SK-N-SH (cell line): Measurements from ENCODE around the gene SKIL.

Experiments used
- CTCF ChIP-seq: fragments of 200-600 bp; sonication (generic); IDR thresholded peaks from 2 replicates; pipeline ENCODE4 v1.6.1; 2017; ENCODE audit warnings: antibody characterized with exemption, mild to moderate bottlenecking, moderate library complexity
- FOXJ3 ChIP-seq: sonication (generic); formaldehyde crosslinking; IDR thresholded peaks from 2 replicates; pipeline ENCODE4 v1.5.1; 2020; ENCODE audit warnings: mild to moderate bottlenecking, missing genetic modification reagents
- FOXM1 ChIP-seq: IDR thresholded peaks from 2 replicates; pipeline ENCODE4 v1.4.0; 2012; ENCODE audit warnings: low read depth, mild to moderate bottlenecking
- JUND ChIP-seq: IDR thresholded peaks from 2 replicates; pipeline ENCODE4 v1.4.0; 2012
- MEF2A ChIP-seq: IDR thresholded peaks from 2 replicates; pipeline ENCODE4 v1.4.0; 2012; ENCODE audit warnings: low read depth, borderline replicate concordance
- PBX3 ChIP-seq: IDR thresholded peaks from 2 replicates; pipeline ENCODE4; 2012
- POLR2AphosphoS5 ChIP-seq: IDR thresholded peaks from 2 replicates; pipeline ENCODE4 v1.6.1; 2012; ENCODE audit warnings: low read depth, low read length
- REST ChIP-seq: IDR thresholded peaks from 2 replicates; pipeline ENCODE4 v1.6.1; 2012; ENCODE audit warnings: mild to moderate bottlenecking, low read depth, low read length, moderate library complexity
- RXRA ChIP-seq: IDR thresholded peaks from 2 replicates; pipeline ENCODE4 v1.4.0; 2012; ENCODE audit warnings: low read depth, mild to moderate bottlenecking, borderline replicate concordance
- SIN3A ChIP-seq: IDR thresholded peaks from 2 replicates; pipeline ENCODE4 v1.6.1; 2012; ENCODE audit warnings: low read depth, mild to moderate bottlenecking, low read length, moderate library complexity, borderline replicate concordance
- ZBTB33 ChIP-seq: IDR thresholded peaks from 2 replicates; pipeline ENCODE4 v1.4.0; 2012; ENCODE audit warnings: low read depth, borderline replicate concordance

GRCh38 chr3:170431054-170431453 lies 73.5 kb downstream of the SKIL start:
- TF ChIP-seq RXRA = no peak
- TF ChIP-seq POLR2AphosphoS5 = no peak
- TF ChIP-seq PBX3 = no peak
- no peak for TF ChIP-seq MEF2A
- TF ChIP-seq SIN3A = no peak
- peak; percentile 30; the same call in 1 of the 2 replicates for TF ChIP-seq CTCF
- TF ChIP-seq REST = no peak
- no peak for TF ChIP-seq JUND
- no peak for TF ChIP-seq FOXM1
- TF ChIP-seq ZBTB33 = no peak
- no peak for TF ChIP-seq FOXJ3 (CRISPR knock-in tag)
